Measurements from ENCODE around the gene TMEM184B.
A peak's percentile ranks its signal among the peaks of the same experiment; 100 is the strongest.

The TMEM184B gene

DNA sequence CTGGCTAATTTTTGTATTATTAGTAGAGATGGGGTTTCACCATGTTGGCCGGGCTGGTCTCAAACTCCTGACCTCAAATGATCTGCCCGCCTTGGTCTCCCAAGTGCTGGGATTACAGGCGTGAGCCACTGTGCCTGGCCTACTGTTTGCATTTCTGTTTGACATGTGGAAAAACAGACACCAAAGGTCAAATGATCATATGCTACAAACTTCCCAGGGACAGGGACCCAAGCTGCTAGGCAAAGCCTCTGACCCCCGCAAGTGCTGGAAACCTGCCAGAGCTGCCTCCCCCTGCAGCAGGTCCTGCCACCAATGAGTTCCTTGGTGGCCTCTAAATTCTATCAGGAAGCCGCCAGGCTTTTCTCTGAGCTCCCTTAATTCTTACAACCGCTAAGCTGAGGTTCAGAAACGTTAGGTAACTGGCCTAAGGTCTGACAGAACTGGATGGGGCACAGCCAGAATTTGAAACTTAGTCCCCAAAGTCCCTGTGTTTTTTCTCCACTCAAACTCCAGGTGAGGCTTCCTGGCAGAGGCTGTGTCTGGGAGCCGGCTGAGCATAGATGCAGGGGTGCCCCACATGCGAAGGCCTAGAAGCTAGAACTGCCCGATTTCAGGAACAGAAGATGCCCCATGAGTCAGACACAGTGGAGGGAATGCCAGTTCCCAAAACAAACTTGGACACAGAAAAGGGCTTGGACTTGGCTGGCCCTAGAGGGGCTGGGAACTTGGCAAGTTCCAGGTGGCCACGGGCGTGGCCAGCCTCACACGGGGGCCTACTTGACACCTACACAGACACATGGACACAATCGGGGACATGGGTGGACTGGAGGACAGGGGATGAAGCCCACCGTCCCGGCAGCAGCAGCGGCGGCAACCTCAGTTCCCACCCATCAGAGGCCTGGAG is 37.1 kb upstream of the TMEM184B start:
- no peaks in the 10 kb centered on the region for H3K27me3 ChIP-seq (ENCODE audit: insufficient read depth, low read length, poor library complexity)
- no peak overlapping the region for H4K5ac ChIP-seq (ENCODE audit: low read length)
- H3K4me2 ChIP-seq (ENCODE audit: low read length), result no peak overlapping the region
- peaks cover under 1% of the 10 kb centered on the region for H3K4me1 ChIP-seq (ENCODE audit: control insufficient read depth, low read depth, low read length)
- H3K9ac ChIP-seq (ENCODE audit: low read length), result no peak overlapping the region
- DNase-seq, result no peak
- H3K4ac ChIP-seq (ENCODE audit: low read depth, low read length), result no peak overlapping the region
- WGBS (ENCODE audit: extremely low coverage, insufficient coverage, low lambda C conversion rate), result no CpG with 5 or more reads among the region's 18 CpGs
- no peak overlapping the region for H3K23ac ChIP-seq (ENCODE audit: low read length)
- no peak overlapping the region for H2BK15ac ChIP-seq (replicated peaks; ENCODE audit: low read depth)
- H3K79me1 ChIP-seq (ENCODE audit: low read length), result peaks cover 22% of the 10 kb centered on the region
- H3K27ac ChIP-seq (ENCODE audit: low read depth, low read length), result no peak overlapping the region
- H3K36me3 ChIP-seq (ENCODE audit: control insufficient read depth, insufficient read depth, low read length), result peaks cover 11% of the 10 kb centered on the region
- H2BK5ac ChIP-seq (ENCODE audit: low read length), result no peak overlapping the region
- no peak overlapping the region for H3K18ac ChIP-seq (ENCODE audit: low read length)
- H3K4me3 ChIP-seq (ENCODE audit: low read length), result no peak overlapping the region
- no peak overlapping the region for H4K8ac ChIP-seq (ENCODE audit: low read depth, low read length)
- no peak overlapping the region for H3K56ac ChIP-seq (ENCODE audit: low read length)
- peaks cover 92% of the 10 kb centered on the region for H3K79me2 ChIP-seq (ENCODE audit: control insufficient read depth, insufficient read depth, low read length)
- no peak overlapping the region for H2BK120ac ChIP-seq (ENCODE audit: low read depth, low read length)
- no peak overlapping the region for H2AK5ac ChIP-seq (ENCODE audit: low read length)

- Histone ChIP-seq H3K79me2 (ENCODE audit: control insufficient read depth, insufficient read depth, low read length) (peaks cover 91% of the 10 kb centered on the region), H4K5ac (ENCODE audit: low read length) (no peak overlapping the region), H3K4me1 (ENCODE audit: control insufficient read depth, low read depth, low read length) (no peaks in the 10 kb centered on the region), H3K79me1 (ENCODE audit: low read length) (peaks cover 20% of the 10 kb centered on the region), H2BK15ac (replicated peaks; ENCODE audit: low read depth) (no peak overlapping the region), H3K27ac (ENCODE audit: low read depth, low read length) (no peak overlapping the region), H2BK5ac (ENCODE audit: low read length) (no peak overlapping the region), H3K4me3 (ENCODE audit: low read length) (no peak overlapping the region), H2AK5ac (ENCODE audit: low read length) (no peak overlapping the region), H3K23ac (ENCODE audit: low read length) (no peak overlapping the region), H3K27me3 (ENCODE audit: insufficient read depth, low read length, poor library complexity) (no peaks in the 10 kb centered on the region), H3K18ac (ENCODE audit: low read length) (no peak overlapping the region), H3K9ac (ENCODE audit: low read length) (no peak overlapping the region), H3K56ac (ENCODE audit: low read length) (no peak overlapping the region), H2BK120ac (ENCODE audit: low read depth, low read length) (no peak overlapping the region), H3K36me3 (ENCODE audit: control insufficient read depth, insufficient read depth, low read length) (peaks cover 11% of the 10 kb centered on the region), H3K4me2 (ENCODE audit: low read length) (no peak overlapping the region), H3K4ac (ENCODE audit: low read depth, low read length) (no peak overlapping the region), H4K8ac (ENCODE audit: low read depth, low read length) (no peak overlapping the region)
- DNase-seq, result no peak
- WGBS (ENCODE audit: extremely low coverage, insufficient coverage, low lambda C conversion rate), result no CpG with 5 or more reads among the region's 10 CpGs
Measured at GRCh38 chr22:38308791-38309498, 36.1 kb upstream of the TMEM184B start.

GRCh38 chr22:38305471-38306448 is 33.0 kb upstream of the TMEM184B start:
- Histone ChIP-seq H2AK5ac (ENCODE audit: low read length) (no peak overlapping the region), H4K5ac (ENCODE audit: low read length) (no peak overlapping the region), H3K36me3 (ENCODE audit: control insufficient read depth, insufficient read depth, low read length) (peaks cover 8% of the 10 kb centered on the region), H3K4ac (ENCODE audit: low read depth, low read length) (no peak overlapping the region), H2BK5ac (ENCODE audit: low read length) (no peak overlapping the region), H3K79me2 (ENCODE audit: control insufficient read depth, insufficient read depth, low read length) (peaks cover 68% of the 10 kb centered on the region), H3K27ac (ENCODE audit: low read depth, low read length) (no peak overlapping the region), H3K18ac (ENCODE audit: low read length) (no peak overlapping the region), H2BK120ac (ENCODE audit: low read depth, low read length) (no peak overlapping the region), H4K8ac (ENCODE audit: low read depth, low read length) (no peak overlapping the region), H3K4me2 (ENCODE audit: low read length) (no peak overlapping the region), H3K56ac (ENCODE audit: low read length) (no peak overlapping the region), H3K4me1 (ENCODE audit: control insufficient read depth, low read depth, low read length) (no peaks in the 10 kb centered on the region), H3K4me3 (ENCODE audit: low read length) (no peak overlapping the region), H3K79me1 (ENCODE audit: low read length) (peaks cover 16% of the 10 kb centered on the region), H3K9ac (ENCODE audit: low read length) (no peak overlapping the region), H3K23ac (ENCODE audit: low read length) (no peak overlapping the region), H2BK15ac (replicated peaks; ENCODE audit: low read depth) (no peak overlapping the region), H3K27me3 (ENCODE audit: insufficient read depth, low read length, poor library complexity) (no peaks in the 10 kb centered on the region)
- DNase-seq, result peak; percentile 77
- no CpG with 5 or more reads among the region's 16 CpGs for WGBS (ENCODE audit: extremely low coverage, insufficient coverage, low lambda C conversion rate)

GRCh38 chr22:38304526-38304925 is 31.7 kb upstream of the TMEM184B start:
- Histone ChIP-seq H3K36me3 (ENCODE audit: control insufficient read depth, insufficient read depth, low read length) (peaks cover 13% of the 10 kb centered on the region), H3K4ac (ENCODE audit: low read depth, low read length) (no peak overlapping the region), H2AK5ac (ENCODE audit: low read length) (no peak overlapping the region), H3K79me1 (ENCODE audit: low read length) (peaks cover 15% of the 10 kb centered on the region), H3K9ac (ENCODE audit: low read length) (no peak overlapping the region), H3K79me2 (ENCODE audit: control insufficient read depth, insufficient read depth, low read length) (peaks cover 55% of the 10 kb centered on the region), H3K27me3 (ENCODE audit: insufficient read depth, low read length, poor library complexity) (no peaks in the 10 kb centered on the region), H2BK5ac (ENCODE audit: low read length) (no peak overlapping the region), H2BK15ac (replicated peaks; ENCODE audit: low read depth) (no peak overlapping the region), H3K56ac (ENCODE audit: low read length) (no peak overlapping the region), H4K5ac (ENCODE audit: low read length) (no peak overlapping the region), H3K4me3 (ENCODE audit: low read length) (no peak overlapping the region), H3K4me1 (ENCODE audit: control insufficient read depth, low read depth, low read length) (no peaks in the 10 kb centered on the region), H3K18ac (ENCODE audit: low read length) (no peak overlapping the region), H3K4me2 (ENCODE audit: low read length) (no peak overlapping the region), H3K27ac (ENCODE audit: low read depth, low read length) (no peak overlapping the region), H2BK120ac (ENCODE audit: low read depth, low read length) (no peak overlapping the region), H3K23ac (ENCODE audit: low read length) (no peak overlapping the region), H4K8ac (ENCODE audit: low read depth, low read length) (no peak overlapping the region)
- no CpG with 5 or more reads among the region's 13 CpGs for WGBS (ENCODE audit: extremely low coverage, insufficient coverage, low lambda C conversion rate)
- DNase-seq, result no peak

GRCh38 chr22:38303974-38304373 is 31.2 kb upstream of the TMEM184B start:
- Histone ChIP-seq H3K27ac (ENCODE audit: low read depth, low read length) (no peak overlapping the region), H3K36me3 (ENCODE audit: control insufficient read depth, insufficient read depth, low read length) (peaks cover 13% of the 10 kb centered on the region), H3K4me3 (ENCODE audit: low read length) (no peak overlapping the region), H2AK5ac (ENCODE audit: low read length) (no peak overlapping the region), H3K56ac (ENCODE audit: low read length) (no peak overlapping the region), H2BK120ac (ENCODE audit: low read depth, low read length) (no peak overlapping the region), H2BK15ac (replicated peaks; ENCODE audit: low read depth) (no peak overlapping the region), H3K4ac (ENCODE audit: low read depth, low read length) (no peak overlapping the region), H4K8ac (ENCODE audit: low read depth, low read length) (no peak overlapping the region), H3K27me3 (ENCODE audit: insufficient read depth, low read length, poor library complexity) (no peaks in the 10 kb centered on the region), H3K18ac (ENCODE audit: low read length) (no peak overlapping the region), H4K5ac (ENCODE audit: low read length) (no peak overlapping the region), H3K9ac (ENCODE audit: low read length) (no peak overlapping the region), H3K79me1 (ENCODE audit: low read length) (peaks cover 15% of the 10 kb centered on the region), H2BK5ac (ENCODE audit: low read length) (no peak overlapping the region), H3K4me1 (ENCODE audit: control insufficient read depth, low read depth, low read length) (no peaks in the 10 kb centered on the region), H3K79me2 (ENCODE audit: control insufficient read depth, insufficient read depth, low read length) (peaks cover 51% of the 10 kb centered on the region), H3K23ac (ENCODE audit: low read length) (peak overlapping the region; percentile 48), H3K4me2 (ENCODE audit: low read length) (no peak overlapping the region)
- no CpG with 5 or more reads among the region's 5 CpGs for WGBS (ENCODE audit: extremely low coverage, insufficient coverage, low lambda C conversion rate)
- DNase-seq, result no peak
